Stimulated activated CD4-positive, alpha-beta T cell treated with anti-CD3 and anti-CD28 coated beads, TNF-alpha, amount 100 ng/mL, for 48 hours (primary cell): Measurements from ENCODE around the gene ACTL7B.
"Not testable (repeated sequence)": the region's sequence is repeated elsewhere in the genome, so short reads cannot be mapped to it uniquely, and the experiment has no call there.

Source experiments
- DNase-seq, 3 donors: peaks; one replicate each; pipeline ENCODE4 v3.0.0-alpha.2; 2020; ENCODE audit warnings: low read depth in 3 of 3

Gene ACTL7B

GRCh38 chr9:108869092-108869725 is 13.4 kb upstream of the ACTL7B start:
- DNase-seq: no peak

DNA sequence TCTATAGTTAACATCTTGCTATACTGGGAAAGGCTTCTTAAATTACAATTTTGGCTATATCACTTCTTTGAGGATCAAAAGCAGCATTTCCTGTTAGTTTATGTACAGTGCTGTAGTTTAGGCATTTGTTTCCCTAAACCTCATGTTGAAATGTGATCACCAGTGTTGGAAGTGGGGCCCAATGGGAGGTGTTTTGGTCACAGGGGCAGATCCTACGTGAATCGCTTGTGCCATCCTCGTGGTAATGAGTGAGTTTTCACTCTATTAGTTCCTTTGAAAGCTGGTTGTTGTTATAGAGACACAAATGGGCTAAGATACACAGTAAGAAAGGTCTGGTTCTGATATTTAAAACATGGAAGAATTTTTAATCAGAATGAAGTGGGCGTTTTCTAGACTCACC is 12.0 kb upstream of the ACTL7B start:
- DNase-seq: no peak

- no peak for DNase-seq
Measured at GRCh38 chr9:108867116-108867515, 11.3 kb upstream of the ACTL7B start.

DNA sequence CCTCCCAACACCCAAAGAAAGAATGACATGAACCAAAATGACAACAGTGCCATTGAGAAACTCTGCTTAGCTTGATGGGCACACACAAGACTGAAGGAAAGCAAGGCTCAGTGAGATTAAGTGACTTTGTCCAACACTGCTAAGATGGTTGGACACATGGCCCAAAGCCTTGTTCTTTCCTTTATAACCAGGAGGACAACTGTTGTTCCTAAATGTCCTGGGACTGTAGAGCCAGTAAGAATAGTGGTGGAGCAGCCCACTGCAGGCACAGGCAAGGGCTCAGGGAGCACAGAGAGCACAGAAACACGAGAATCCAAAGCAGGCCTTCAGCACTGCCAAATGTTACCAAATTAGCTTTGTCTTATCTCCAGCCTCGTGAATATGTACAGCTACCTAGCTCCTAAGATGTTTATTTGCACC is 10.2 kb upstream of the ACTL7B start:
- DNase-seq: no peak

GRCh38 chr9:108865037-108865436 is 9.3 kb upstream of the ACTL7B start:
- no peak for DNase-seq

DNA sequence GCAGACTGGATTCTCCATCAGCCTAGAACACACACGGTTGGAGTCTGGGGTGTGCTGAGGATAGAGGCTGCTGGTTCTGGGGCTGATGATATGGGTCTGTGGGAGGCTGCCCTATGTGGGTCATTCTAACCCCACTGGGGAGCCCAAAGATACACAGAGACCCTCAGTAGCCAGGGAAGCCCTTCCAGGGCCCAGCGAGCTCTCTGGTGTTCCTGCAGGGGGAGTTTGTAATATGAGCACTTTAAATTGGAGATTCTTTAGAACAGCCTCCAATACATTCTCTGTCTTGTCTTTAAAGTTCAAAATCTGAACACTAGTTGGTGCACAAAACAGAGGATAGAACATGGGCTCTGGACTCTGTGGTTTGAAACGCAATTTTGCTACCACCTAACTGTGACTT is 8.7 kb upstream of the ACTL7B start:
- no peak for DNase-seq

DNA sequence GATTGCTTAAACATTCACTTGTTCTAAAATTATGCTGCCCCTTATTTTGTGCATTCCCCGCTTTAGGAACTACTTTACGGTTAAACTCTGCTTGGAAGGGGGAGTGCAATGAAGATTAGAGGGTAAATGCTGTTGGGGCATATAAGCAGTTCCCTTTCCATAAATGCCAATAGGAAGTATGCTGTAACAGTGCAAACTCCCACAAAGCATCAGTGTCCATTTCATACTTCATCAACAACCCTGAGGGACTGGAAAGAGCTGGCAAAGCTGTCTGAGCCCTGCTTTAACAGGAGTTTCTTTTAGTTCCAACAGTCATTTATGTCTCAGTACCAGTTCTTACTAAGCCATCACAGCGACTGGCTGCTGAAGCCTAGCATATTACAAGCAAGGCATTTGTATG is 8.1 kb upstream of the ACTL7B start:
- DNase-seq: no peak

DNA sequence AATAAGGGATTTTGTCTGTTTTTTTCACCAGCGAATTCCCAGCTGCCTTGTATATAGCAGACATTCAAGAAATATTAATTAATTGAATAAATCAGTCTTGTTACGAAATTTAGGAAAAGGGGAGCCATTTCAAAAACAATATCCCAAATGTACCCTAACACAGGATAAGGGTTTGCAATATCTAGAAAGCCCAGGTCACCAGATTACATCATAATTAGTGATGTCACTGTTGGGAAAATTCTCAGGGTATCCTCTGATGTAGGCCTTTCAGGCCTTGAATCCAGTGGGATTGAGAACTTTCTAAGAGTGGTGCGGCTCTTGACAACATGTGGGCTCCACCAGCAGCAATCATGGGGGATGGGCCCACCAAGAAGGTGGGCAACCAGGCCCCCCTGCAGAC is 6.2 kb upstream of the ACTL7B start, which contains the start of gene ACTL7A:
TSS of gene ACTL7A (plus strand) at position 270 of the 400 bp plus-strand sequence. CDS start at position 327, 57 bp downstream.
- no peak for DNase-seq

DNA sequence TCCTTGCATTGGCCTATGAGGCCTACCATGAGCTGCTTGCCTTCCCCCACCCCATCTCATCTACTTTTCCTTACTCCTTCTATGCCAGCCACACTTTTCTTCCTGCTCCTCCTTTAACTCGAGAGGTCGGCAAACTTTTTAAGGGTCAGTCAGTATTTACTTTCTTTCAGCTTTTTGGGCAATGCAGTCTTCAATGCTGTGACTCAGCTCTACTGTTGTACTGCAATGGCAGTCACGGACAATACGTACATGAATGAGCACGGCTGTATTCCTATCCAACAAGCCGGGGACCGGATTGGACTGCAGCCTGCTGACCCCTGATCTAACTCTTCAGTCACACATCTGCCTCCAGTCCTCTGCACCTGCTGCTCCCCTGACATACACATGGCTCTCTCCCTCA is 5.7 kb upstream of the ACTL7B start:
- no peak for DNase-seq

DNA sequence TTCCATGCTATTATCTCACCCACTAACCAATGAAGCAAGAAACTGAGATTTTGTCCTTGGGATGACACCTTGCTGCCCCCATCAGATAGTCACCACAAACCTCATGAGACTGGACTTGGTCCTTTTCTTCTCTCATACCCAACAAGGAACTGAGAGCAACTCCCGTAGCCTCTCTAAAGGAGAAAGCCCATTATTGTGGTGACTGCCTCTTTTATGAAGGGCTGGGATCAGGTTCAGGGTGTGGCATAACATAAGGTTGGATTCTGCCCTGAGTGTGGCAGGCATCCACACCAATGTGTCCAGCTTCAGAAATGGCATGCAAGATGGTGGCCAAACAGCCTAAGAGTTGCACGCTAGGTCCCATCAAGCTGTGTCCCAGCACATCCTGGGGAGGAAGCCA is 5.0 kb upstream of the ACTL7B start:
- DNase-seq: no peak

DNA sequence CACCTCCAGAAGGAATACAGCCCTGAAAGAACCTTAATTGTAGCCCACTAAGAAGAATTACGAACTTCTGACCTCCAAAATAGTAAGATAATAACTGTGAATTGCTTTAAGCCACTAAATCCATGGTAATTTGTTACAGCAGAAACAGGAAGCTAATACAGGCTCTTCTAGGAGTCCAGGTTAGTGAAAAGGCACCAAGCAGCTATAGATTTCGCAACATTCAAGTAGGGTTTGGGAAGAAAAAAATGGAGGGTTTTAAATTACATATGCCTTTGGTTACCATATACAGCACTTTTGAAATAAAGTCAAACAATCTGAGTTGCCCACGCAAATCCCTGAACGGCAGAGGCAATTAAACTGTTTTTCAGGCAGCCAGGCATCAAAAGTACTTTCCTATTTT is 4.6 kb upstream of the ACTL7B start:
- DNase-seq: no peak

DNA sequence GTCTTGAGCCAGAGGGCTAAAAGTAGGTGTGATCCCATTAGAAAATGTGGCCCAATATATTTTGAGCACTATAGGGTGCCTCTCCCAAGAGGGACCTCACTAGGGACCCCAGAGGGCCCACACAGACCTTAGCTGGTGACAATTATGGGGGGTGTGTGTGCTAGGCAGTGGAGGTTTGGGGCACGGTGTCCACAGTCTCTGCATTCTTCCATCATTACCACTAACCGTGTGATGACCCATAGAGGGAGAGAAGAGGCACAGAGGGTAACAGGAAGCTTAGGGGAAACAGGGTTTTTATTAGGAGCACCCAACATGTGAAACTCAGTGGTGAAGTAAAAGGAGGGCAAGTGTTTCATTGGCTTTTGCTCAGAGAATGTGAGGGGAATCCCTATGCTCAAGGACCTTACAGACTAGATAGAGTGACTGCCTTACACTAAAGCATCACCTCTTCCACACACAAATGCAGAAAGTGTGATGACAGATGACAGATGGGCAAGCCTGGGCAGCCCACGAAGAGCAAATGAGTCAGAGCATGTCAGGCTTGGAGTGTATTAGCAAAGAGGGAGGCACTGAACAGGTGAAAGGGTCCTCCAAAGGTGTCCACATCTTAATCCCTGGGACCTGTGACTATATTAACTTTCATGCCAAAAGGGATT is 3.8 kb upstream of the ACTL7B start:
- DNase-seq: no peak

GRCh38 chr9:108857572-108857971 is 1.8 kb upstream of the ACTL7B start:
- DNase-seq: no peak

DNA sequence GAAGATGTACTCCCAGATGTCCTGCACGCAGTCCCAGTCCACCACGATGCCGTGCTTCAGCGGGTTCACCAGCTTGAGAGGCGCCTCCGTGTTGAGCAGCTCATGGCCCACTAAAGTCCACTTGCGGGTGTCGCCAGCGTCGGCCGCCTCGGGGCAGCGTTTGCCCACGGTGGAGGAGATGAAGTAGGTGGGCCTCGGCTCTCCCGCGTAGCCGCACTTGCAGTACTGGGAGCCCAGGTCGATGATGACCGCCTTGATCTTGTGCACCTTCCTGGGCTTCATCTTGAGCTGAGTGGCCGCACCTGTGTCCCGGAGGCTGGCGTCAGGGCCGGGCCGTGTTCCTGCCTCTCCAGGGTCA is 278 bp downstream of the ACTL7B start:
- DNase-seq: no peak

GRCh38 chr9:108854641-108855528 is 901 bp downstream of the ACTL7B start:
- no peak for DNase-seq

- DNase-seq: no peak
Measured at GRCh38 chr9:108854094-108854493, 1.7 kb downstream of the ACTL7B start.

DNA sequence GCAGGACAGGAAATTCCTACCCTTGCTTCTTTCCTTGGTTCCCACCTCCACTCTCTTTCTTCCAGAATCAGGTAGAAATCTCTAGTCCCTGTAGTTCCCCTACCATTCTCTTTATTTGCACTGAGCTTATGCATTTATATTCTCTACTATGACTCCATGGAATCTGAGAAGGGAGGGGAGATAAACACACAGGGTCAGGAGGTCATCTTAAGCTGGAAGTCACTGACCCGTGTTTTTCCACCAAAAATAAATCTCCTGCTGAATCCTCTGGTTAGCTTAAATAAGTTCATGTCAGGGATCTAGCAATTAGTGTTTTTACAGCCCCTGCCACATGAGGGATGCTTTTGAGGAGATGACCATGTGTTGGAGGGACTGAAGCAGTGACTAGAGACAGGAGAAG is 3.7 kb downstream of the ACTL7B start:
- DNase-seq: no peak

DNA sequence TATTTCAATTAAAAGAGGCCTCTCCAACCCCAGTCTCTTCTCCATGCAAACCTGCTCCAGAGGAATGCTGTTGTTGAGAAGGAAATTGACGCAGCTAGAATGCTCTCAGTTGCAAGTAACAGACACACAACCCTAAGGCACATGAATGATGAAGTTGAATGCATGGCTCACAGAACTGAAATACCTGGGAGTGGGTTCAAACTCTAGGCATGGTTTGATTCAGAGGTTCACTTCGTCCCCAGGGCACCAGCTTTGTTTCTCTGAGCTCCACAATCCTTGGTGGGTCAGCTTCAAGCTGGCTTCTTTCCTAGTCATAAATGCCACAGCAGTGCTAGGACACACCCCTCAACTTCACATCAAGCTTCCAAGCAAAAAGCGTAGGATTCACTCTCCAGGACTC is 4.6 kb downstream of the ACTL7B start:
- DNase-seq: no peak

DNA sequence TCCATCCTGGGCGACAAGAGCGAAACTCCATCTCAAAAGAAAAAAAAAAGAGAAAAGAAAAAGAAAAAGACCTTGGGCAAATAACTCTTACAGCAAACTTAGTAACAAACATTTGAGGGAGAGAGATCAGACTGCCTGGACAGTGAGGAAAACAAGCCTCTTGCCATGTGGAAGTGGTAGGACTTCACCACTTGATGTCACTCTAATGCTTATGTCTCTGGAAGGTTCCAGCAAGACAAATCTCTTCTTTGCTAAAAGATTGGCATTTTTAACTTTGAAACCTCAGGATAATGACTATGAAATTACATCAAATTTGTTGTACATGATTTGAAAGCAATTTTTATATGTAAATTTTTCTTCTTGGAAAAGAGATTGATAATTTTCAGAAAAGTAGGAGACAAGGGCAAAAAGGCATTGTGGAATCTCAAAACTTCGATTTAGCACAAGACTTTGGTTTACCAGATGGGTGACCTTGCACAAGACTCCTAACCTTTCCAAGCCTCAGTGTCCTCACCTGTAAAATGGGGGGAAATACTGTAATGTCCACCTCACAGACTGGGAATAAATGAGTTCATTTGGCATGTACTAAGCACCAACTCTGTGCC is 5.4 kb downstream of the ACTL7B start:
- no peak for DNase-seq

DNA sequence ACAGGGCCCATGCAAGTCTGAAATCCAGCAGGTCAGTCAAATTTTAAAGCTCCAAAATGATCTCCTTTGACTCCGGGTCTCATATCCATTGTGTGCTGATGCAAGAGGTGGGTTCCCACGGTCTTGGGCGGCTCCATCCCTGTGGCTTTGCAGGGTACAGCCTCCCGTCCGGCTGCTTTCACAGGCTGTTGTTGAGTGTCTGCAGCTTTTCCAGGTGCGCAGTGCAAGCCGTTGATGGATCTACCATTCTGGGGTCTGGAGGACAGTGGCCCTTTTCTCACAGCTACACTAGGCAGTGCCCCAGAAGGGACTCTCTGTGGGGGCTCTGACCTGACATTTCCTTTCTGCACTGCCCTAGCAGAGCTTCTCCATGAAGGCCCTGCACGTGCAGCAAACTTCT is 7.5 kb downstream of the ACTL7B start:
- DNase-seq: not testable (repeated sequence)

DNA sequence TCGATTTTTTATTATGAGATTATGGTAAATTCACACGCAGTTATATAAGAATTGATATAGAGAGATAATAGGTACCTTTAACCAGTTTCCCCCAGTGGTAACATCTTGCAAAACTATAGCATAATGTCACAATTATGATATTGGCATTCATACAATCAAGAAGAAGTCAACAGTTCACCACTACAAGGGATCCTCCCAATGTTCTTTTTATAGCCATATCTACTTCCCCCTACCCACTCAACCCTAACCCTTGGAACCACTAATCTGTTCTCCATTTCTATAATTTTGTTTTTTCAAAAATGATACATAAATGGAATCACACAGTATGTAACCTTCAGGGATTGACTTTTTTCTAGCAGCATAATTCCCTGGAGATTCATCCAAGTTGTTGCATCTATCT is 9.8 kb downstream of the ACTL7B start:
- no peak for DNase-seq

DNA sequence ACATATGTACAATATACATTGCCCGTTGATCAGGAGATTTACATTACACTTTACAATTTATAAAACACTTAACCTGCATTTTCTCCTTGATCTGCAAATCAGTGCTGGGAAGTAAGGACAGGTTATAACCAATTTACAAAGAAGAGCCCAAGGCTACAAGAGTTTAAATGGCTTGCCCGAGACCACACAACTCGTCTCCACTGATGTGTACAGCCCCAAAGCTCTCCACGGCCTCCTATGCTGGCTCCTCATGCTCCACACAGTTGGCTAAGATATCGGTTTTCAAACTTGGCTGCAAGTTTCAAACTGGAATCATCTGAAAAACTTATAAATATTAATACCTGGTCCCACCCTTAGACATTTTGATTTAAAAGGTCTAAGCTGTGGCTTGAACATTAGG is 10.3 kb downstream of the ACTL7B start:
- DNase-seq: no peak
